Neuron (in vitro differentiated cells): Measurements from ENCODE around the gene KCNB1.

Experiments
- H2AFZ ChIP-seq: one replicate; pipeline ENCODE4 v1.6.1; 2013; ENCODE audit warnings: low read depth, mild to moderate bottlenecking, inconsistent platforms, low read length, moderate library complexity
- H3K27me3 ChIP-seq: one replicate; pipeline ENCODE4 v1.6.1; 2013; ENCODE audit warnings: low read length; ENCODE audit not compliant: insufficient read depth
- H3K36me3 ChIP-seq: one replicate; pipeline ENCODE4 v1.6.1; 2013; ENCODE audit warnings: low read length; ENCODE audit not compliant: insufficient read depth
- H3K4me1 ChIP-seq: one replicate; pipeline ENCODE4 v1.6.1; 2013; ENCODE audit warnings: low read length; ENCODE audit not compliant: insufficient read depth
- H3K4me3 ChIP-seq: 2 replicates; pipeline ENCODE4 v1.5.1; 2013; ENCODE audit warnings: mild to moderate bottlenecking, low read length, moderate library complexity
- H3K9me3 ChIP-seq: one replicate; pipeline ENCODE4 v1.6.1; 2013; ENCODE audit warnings: low read length

KCNB1 gene

GRCh38 chr20:49489688-49490087 is 7.2 kb upstream of the KCNB1 start:
- peaks cover 4% of the 10 kb centered on the region for H3K27me3 ChIP-seq
- H3K36me3 ChIP-seq, result no peaks in the 10 kb centered on the region
- H3K4me3 ChIP-seq, result no peak overlapping the region
- H2AFZ ChIP-seq, result no peak overlapping the region
- H3K9me3 ChIP-seq, result no peaks in the 10 kb centered on the region
- H3K4me1 ChIP-seq, result no peaks in the 10 kb centered on the region

- H3K9me3 ChIP-seq, result no peaks in the 10 kb centered on the region
- peaks cover 5% of the 10 kb centered on the region for H3K4me1 ChIP-seq
- H3K27me3 ChIP-seq, result peaks cover 4% of the 10 kb centered on the region
- H2AFZ ChIP-seq, result no peak overlapping the region
- H3K36me3 ChIP-seq, result no peaks in the 10 kb centered on the region
- H3K4me3 ChIP-seq, result no peak overlapping the region
These were observed 3.6 kb upstream of the KCNB1 start for GRCh38 chr20:49486064-49486463.

- Histone ChIP-seq H3K27me3 (peaks cover 4% of the 10 kb centered on the region), H3K9me3 (no peaks in the 10 kb centered on the region), H3K36me3 (no peaks in the 10 kb centered on the region), H3K4me3 (no peak overlapping the region), H3K4me1 (peaks cover 5% of the 10 kb centered on the region), H2AFZ (no peak overlapping the region)
These were observed 3.1 kb upstream of the KCNB1 start for GRCh38 chr20:49485563-49485962.

GRCh38 chr20:49484180-49485140 is 2.0 kb upstream of the KCNB1 start:
- Histone ChIP-seq H2AFZ (peak overlapping the region; percentile 77), H3K27me3 (peaks cover 2% of the 10 kb centered on the region), H3K9me3 (no peaks in the 10 kb centered on the region)

GRCh38 chr20:49483696-49484123 is 1.2 kb upstream of the KCNB1 start:
- Histone ChIP-seq H3K27me3 (no peaks in the 10 kb centered on the region), H2AFZ (no peak overlapping the region), H3K9me3 (no peaks in the 10 kb centered on the region), H3K36me3 (no peaks in the 10 kb centered on the region), H3K4me1 (peaks cover 5% of the 10 kb centered on the region), H3K4me3 (peak overlapping the region; percentile 56)

More at GRCh38 chr20:49484180-49485140, 2.0 kb upstream of the KCNB1 start:
- Histone ChIP-seq H3K4me1 (peaks cover 5% of the 10 kb centered on the region), H3K36me3 (no peaks in the 10 kb centered on the region), H3K4me3 (peak overlapping the region; percentile 56)

GRCh38 chr20:49483018-49483695 is 689 bp upstream of the KCNB1 start:
- peak overlapping the region; percentile 56 for H3K4me3 ChIP-seq

GRCh38 chr20:49482173-49482572 is 295 bp downstream of the KCNB1 start:
- H3K9me3 ChIP-seq, result no peaks in the 10 kb centered on the region
- H3K4me1 ChIP-seq, result peaks cover 5% of the 10 kb centered on the region
- H3K27me3 ChIP-seq, result no peaks in the 10 kb centered on the region
- no peaks in the 10 kb centered on the region for H3K36me3 ChIP-seq
- no peak overlapping the region for H2AFZ ChIP-seq
- no peak overlapping the region for H3K4me3 ChIP-seq

More at GRCh38 chr20:49483018-49483695, 689 bp upstream of the KCNB1 start:
- Histone ChIP-seq H3K9me3 (no peaks in the 10 kb centered on the region), H3K36me3 (no peaks in the 10 kb centered on the region), H2AFZ (no peak overlapping the region), H3K4me1 (peaks cover 5% of the 10 kb centered on the region), H3K27me3 (no peaks in the 10 kb centered on the region)

GRCh38 chr20:49481116-49481515 is 1.4 kb downstream of the KCNB1 start:
- no peak overlapping the region for H3K4me3 ChIP-seq
- no peaks in the 10 kb centered on the region for H3K9me3 ChIP-seq
- no peak overlapping the region for H2AFZ ChIP-seq
- H3K36me3 ChIP-seq, result no peaks in the 10 kb centered on the region
- peaks cover 5% of the 10 kb centered on the region for H3K4me1 ChIP-seq
- no peaks in the 10 kb centered on the region for H3K27me3 ChIP-seq

- Histone ChIP-seq H3K9me3 (no peaks in the 10 kb centered on the region), H3K4me3 (no peak overlapping the region), H3K4me1 (peaks cover 5% of the 10 kb centered on the region), H3K27me3 (no peaks in the 10 kb centered on the region), H2AFZ (no peak overlapping the region), H3K36me3 (no peaks in the 10 kb centered on the region)
These were observed 2.2 kb downstream of the KCNB1 start for GRCh38 chr20:49480236-49480635.

GRCh38 chr20:49479785-49480184 is 2.7 kb downstream of the KCNB1 start:
- no peak overlapping the region for H3K4me3 ChIP-seq
- no peaks in the 10 kb centered on the region for H3K36me3 ChIP-seq
- no peaks in the 10 kb centered on the region for H3K27me3 ChIP-seq
- no peak overlapping the region for H2AFZ ChIP-seq
- peaks cover 5% of the 10 kb centered on the region for H3K4me1 ChIP-seq
- no peaks in the 10 kb centered on the region for H3K9me3 ChIP-seq

GRCh38 chr20:49478754-49479689 is 3.4 kb downstream of the KCNB1 start:
- H2AFZ ChIP-seq, result no peak overlapping the region
- H3K4me1 ChIP-seq, result peaks cover 3% of the 10 kb centered on the region
- no peaks in the 10 kb centered on the region for H3K36me3 ChIP-seq
- no peaks in the 10 kb centered on the region for H3K27me3 ChIP-seq
- no peaks in the 10 kb centered on the region for H3K9me3 ChIP-seq
- no peak overlapping the region for H3K4me3 ChIP-seq

GRCh38 chr20:49478266-49478665 is 4.2 kb downstream of the KCNB1 start:
- no peaks in the 10 kb centered on the region for H3K27me3 ChIP-seq
- H3K4me1 ChIP-seq, result peaks cover 3% of the 10 kb centered on the region
- no peak overlapping the region for H3K4me3 ChIP-seq

More at GRCh38 chr20:49478266-49478665, 4.2 kb downstream of the KCNB1 start:
- H3K9me3 ChIP-seq, result no peaks in the 10 kb centered on the region
- H2AFZ ChIP-seq, result no peak overlapping the region
- H3K36me3 ChIP-seq, result no peaks in the 10 kb centered on the region
